MM.1S (cell line): Measurements from ENCODE around the gene BICDL1.

ENCODE experiments used
- DNase-seq: peaks from one replicate; pipeline ENCODE4 v3.0.0-alpha.2; 2015
- H2AFZ ChIP-seq: fragments of 300-600 bp; sonication (generic); 2 replicates; pipeline ENCODE4 v1.6.0; 2016; ENCODE audit warnings: antibody characterized with exemption, low read length
- H3F3A ChIP-seq: fragments of 300-600 bp; sonication (generic); 2 replicates; pipeline ENCODE4 v1.6.1; 2016; ENCODE audit warnings: mild to moderate bottlenecking, antibody characterized with exemption, low read length, moderate library complexity, mixed read lengths; ENCODE audit not compliant: insufficient read depth
- H3K27ac ChIP-seq: fragments of 300-600 bp; sonication (generic); 2 replicates; pipeline ENCODE4 v1.5.1; 2016; ENCODE audit warnings: mild to moderate bottlenecking, low read length
- H3K27me3 ChIP-seq: fragments of 300-600 bp; sonication (generic); replicated peaks from 2 replicates; pipeline ENCODE4 v1.6.0; 2016; ENCODE audit warnings: low read length; ENCODE audit not compliant: insufficient read depth
- H3K36me3 ChIP-seq: fragments of 300-600 bp; sonication (generic); replicated peaks from 2 replicates; pipeline ENCODE4 v1.6.1; 2016; ENCODE audit warnings: mild to moderate bottlenecking, low read length, mixed read lengths; ENCODE audit not compliant: insufficient read depth
- H3K4me1 ChIP-seq: fragments of 300-600 bp; sonication (generic); 2 replicates; pipeline ENCODE4 v1.6.1; 2016; ENCODE audit warnings: low read length, mixed read lengths
- H3K4me2 ChIP-seq: fragments of 300-600 bp; sonication (generic); 2 replicates; pipeline ENCODE4 v1.6.0; 2016; ENCODE audit warnings: low read depth, low read length
- H3K4me3 ChIP-seq: fragments of 300-600 bp; sonication (generic); 2 replicates; pipeline ENCODE4 v1.5.1; 2016; ENCODE audit warnings: low read length, mixed read lengths
- H3K79me2 ChIP-seq: fragments of 300-600 bp; sonication (generic); 2 replicates; pipeline ENCODE4 v1.6.1; 2016; ENCODE audit warnings: mixed run types, low read length, mixed read lengths
- H3K9ac ChIP-seq: fragments of 300-600 bp; sonication (generic); 2 replicates; pipeline ENCODE4 v1.6.1; 2016; ENCODE audit warnings: low read length, mixed read lengths
- H3K9me2 ChIP-seq: fragments of 300-600 bp; sonication (generic); replicated peaks from 2 replicates; pipeline ENCODE4 v1.6.1; 2016; ENCODE audit warnings: mild to moderate bottlenecking, low read length, mixed read lengths; ENCODE audit not compliant: insufficient read depth
- H3K9me3 ChIP-seq: fragments of 300-600 bp; sonication (generic); replicated peaks from 2 replicates; pipeline ENCODE4 v1.6.1; 2016; ENCODE audit warnings: mild to moderate bottlenecking, low read length, mixed read lengths; ENCODE audit not compliant: insufficient read depth
- H4K20me1 ChIP-seq: fragments of 300-600 bp; sonication (generic); 2 replicates; pipeline ENCODE4 v1.6.1; 2016; ENCODE audit warnings: mild to moderate bottlenecking, low read length, moderate library complexity, mixed read lengths; ENCODE audit not compliant: insufficient read depth
- CTCF ChIP-seq: fragments of 300-600 bp; sonication (generic); IDR thresholded peaks from 2 replicates; pipeline ENCODE4 v1.5.1; 2016; ENCODE audit warnings: antibody characterized with exemption, low read length, mixed read lengths
- EZH2 ChIP-seq: fragments of 300-600 bp; sonication (generic); optimal IDR thresholded peaks from 2 replicates; pipeline ENCODE3; 2017; ENCODE audit warnings: low read depth, mild to moderate bottlenecking, antibody characterized with exemption, low read length, mixed read lengths
- EZH2phosphoT487 ChIP-seq: fragments of 300-600 bp; sonication (generic); IDR thresholded peaks from 2 replicates; pipeline ENCODE4 v1.6.1; 2018; ENCODE audit warnings: antibody characterized with exemption, low read length

The BICDL1 gene

GRCh38 chr12:119998471-119999245 lies 9.6 kb downstream of the BICDL1 start:
- H3K27ac ChIP-seq, result no peak overlapping the region
- H3K4me1 ChIP-seq, result no peaks in the 10 kb centered on the region
- no peak overlapping the region for H3K9ac ChIP-seq
- no peak overlapping the region for H2AFZ ChIP-seq
- no peaks in the 10 kb centered on the region for H3K79me2 ChIP-seq
- no peaks in the 10 kb centered on the region for H4K20me1 ChIP-seq
- no peaks in the 10 kb centered on the region for H3F3A ChIP-seq
- no peak for TF ChIP-seq EZH2
- no peak for TF ChIP-seq EZH2phosphoT487
- no peak for TF ChIP-seq CTCF
- H3K9me2 ChIP-seq, result no peaks in the 10 kb centered on the region
- H3K4me2 ChIP-seq, result no peak overlapping the region
- H3K4me3 ChIP-seq, result no peak overlapping the region
- no peaks in the 10 kb centered on the region for H3K27me3 ChIP-seq
- no peak for DNase-seq
- no peaks in the 10 kb centered on the region for H3K36me3 ChIP-seq
- H3K9me3 ChIP-seq, result no peaks in the 10 kb centered on the region

- H3K27ac ChIP-seq, result no peak overlapping the region
- no peak for TF ChIP-seq EZH2phosphoT487
- DNase-seq, result no peak
- H2AFZ ChIP-seq, result no peak overlapping the region
- H3K36me3 ChIP-seq, result no peaks in the 10 kb centered on the region
- no peaks in the 10 kb centered on the region for H3F3A ChIP-seq
- no peaks in the 10 kb centered on the region for H3K4me1 ChIP-seq
- H3K4me2 ChIP-seq, result no peak overlapping the region
- H3K9ac ChIP-seq, result no peak overlapping the region
- no peaks in the 10 kb centered on the region for H3K9me3 ChIP-seq
- no peaks in the 10 kb centered on the region for H4K20me1 ChIP-seq
- H3K9me2 ChIP-seq, result no peaks in the 10 kb centered on the region
- H3K4me3 ChIP-seq, result no peak overlapping the region
- no peaks in the 10 kb centered on the region for H3K79me2 ChIP-seq
- H3K27me3 ChIP-seq, result no peaks in the 10 kb centered on the region
Observed at GRCh38 chr12:120000556-120000955, 11.5 kb downstream of the BICDL1 start.

GRCh38 chr12:120006258-120006975 lies 17.4 kb downstream of the BICDL1 start:
- Histone ChIP-seq H3F3A (no peaks in the 10 kb centered on the region), H3K4me3 (no peak overlapping the region), H4K20me1 (no peaks in the 10 kb centered on the region), H3K79me2 (no peaks in the 10 kb centered on the region), H2AFZ (no peak overlapping the region), H3K36me3 (no peaks in the 10 kb centered on the region), H3K27ac (no peak overlapping the region), H3K9me3 (no peaks in the 10 kb centered on the region), H3K4me1 (no peaks in the 10 kb centered on the region), H3K9me2 (no peaks in the 10 kb centered on the region), H3K9ac (no peak overlapping the region), H3K4me2 (no peak overlapping the region), H3K27me3 (no peaks in the 10 kb centered on the region)
- no peak for DNase-seq
- TF ChIP-seq EZH2 (no peak), EZH2phosphoT487 (no peak), CTCF (no peak)

- Histone ChIP-seq H3F3A (no peaks in the 10 kb centered on the region), H3K79me2 (no peaks in the 10 kb centered on the region), H4K20me1 (no peaks in the 10 kb centered on the region), H3K4me2 (no peak overlapping the region), H3K9me3 (no peaks in the 10 kb centered on the region), H3K9ac (no peak overlapping the region), H3K27ac (no peak overlapping the region), H2AFZ (no peak overlapping the region), H3K4me3 (no peak overlapping the region), H3K4me1 (no peaks in the 10 kb centered on the region), H3K27me3 (no peaks in the 10 kb centered on the region), H3K36me3 (no peaks in the 10 kb centered on the region), H3K9me2 (no peaks in the 10 kb centered on the region)
- no peak for TF ChIP-seq EZH2phosphoT487
- no peak for TF ChIP-seq EZH2
- TF ChIP-seq CTCF, result no peak
- no peak for DNase-seq
Observed at GRCh38 chr12:120007272-120007671, 18.2 kb downstream of the BICDL1 start.
